Stimulated activated CD4-positive, alpha-beta T cell treated with anti-CD3 and anti-CD28 coated beads, Interleukin-2, amount 100 ng/mL, for 4 hours (primary cell): ENCODE measurements around the gene STAU1.
"Not testable (repeated sequence)": the region's sequence is repeated elsewhere in the genome, so short reads cannot be mapped to it uniquely, and the experiment has no call there.

Experiments used
- DNase-seq: peaks from one replicate; pipeline ENCODE4 v3.0.0-alpha.2; 2020; ENCODE audit warnings: low read depth

STAU1 gene

GRCh38 chr20:49165611-49166010 lies 22.5 kb downstream of the STAU1 start:
- DNase-seq, result no peak

- no peak for DNase-seq
Measured at GRCh38 chr20:49163696-49164095, 24.4 kb downstream of the STAU1 start.

- DNase-seq, result no peak
Measured at GRCh38 chr20:49161428-49162152, 26.5 kb downstream of the STAU1 start.

GRCh38 chr20:49160057-49160929 lies 27.8 kb downstream of the STAU1 start:
- DNase-seq, result no peak

GRCh38 chr20:49157146-49157545 lies 31.0 kb downstream of the STAU1 start:
- no peak for DNase-seq

- DNase-seq, result no peak
Measured at GRCh38 chr20:49156481-49156880, 31.7 kb downstream of the STAU1 start.

- no peak for DNase-seq
Measured at GRCh38 chr20:49151436-49151835, 36.7 kb downstream of the STAU1 start.

- DNase-seq, result no peak
Measured at GRCh38 chr20:49149281-49150045, 38.7 kb downstream of the STAU1 start.

- no peak for DNase-seq
Measured at GRCh38 chr20:49148601-49149000, 39.5 kb downstream of the STAU1 start.

- DNase-seq, result no peak
Measured at GRCh38 chr20:49147296-49147695, 40.8 kb downstream of the STAU1 start.

- no peak for DNase-seq
Measured at GRCh38 chr20:49146442-49147225, 41.5 kb downstream of the STAU1 start.

- no peak for DNase-seq
Measured at GRCh38 chr20:49140834-49141233, 47.3 kb downstream of the STAU1 start.

- no peak for DNase-seq
Measured at GRCh38 chr20:49140411-49140810, 47.7 kb downstream of the STAU1 start.

- DNase-seq, result no peak
Measured at GRCh38 chr20:49138431-49138830, 49.7 kb downstream of the STAU1 start.

- no peak for DNase-seq
Measured at GRCh38 chr20:49136817-49137571, 51.1 kb downstream of the STAU1 start.

- not testable (repeated sequence) for DNase-seq
Measured at GRCh38 chr20:49134797-49135196, 53.3 kb downstream of the STAU1 start.

GRCh38 chr20:49133571-49133970 lies 54.6 kb downstream of the STAU1 start:
- no peak for DNase-seq

GRCh38 chr20:49132995-49133478 lies 55.1 kb downstream of the STAU1 start:
- no peak for DNase-seq

GRCh38 chr20:49123982-49124381 lies 64.2 kb downstream of the STAU1 start:
- no peak for DNase-seq

GRCh38 chr20:49122920-49123319 lies 65.2 kb downstream of the STAU1 start:
- DNase-seq, result no peak

- DNase-seq, result no peak
Measured at GRCh38 chr20:49119988-49120387, 68.1 kb downstream of the STAU1 start.
